HCT116 (cell line): ENCODE results near the gene FAM151A.

Experiments used
- POLR2A ChIP-seq: IDR thresholded peaks from 2 replicates; pipeline ENCODE4 v1.7.0; 2011; ENCODE audit warnings: borderline replicate concordance; ENCODE audit not compliant: insufficient read depth, insufficient read length; ENCODE audit errors: extremely low read depth
- POLR2AphosphoS5 ChIP-seq: IDR thresholded peaks from 2 replicates; pipeline ENCODE4 v1.6.1; 2011; ENCODE audit warnings: mild to moderate bottlenecking, low read depth, low read length, moderate library complexity
- RAD21 ChIP-seq: IDR thresholded peaks from 2 replicates; pipeline ENCODE4 v1.6.1; 2012; ENCODE audit warnings: low read depth, mild to moderate bottlenecking
- SP1 ChIP-seq: IDR thresholded peaks from 2 replicates; pipeline ENCODE4 v1.6.1; 2012; ENCODE audit warnings: low read depth
- TF ChIP-seq, protein P1 (sequence below): IDR thresholded peaks from 2 replicates; pipeline ENCODE4 v1.6.1; 2012
- TF ChIP-seq, protein P2 (sequence below), 3 experiments: fragments of 200-600 bp in 1 of 3; sonication (generic) in 1 of 3; IDR thresholded peaks in 2 of 3; conservative IDR thresholded peaks in 1 of 3; 2 replicates each; pipeline ENCODE4 v1.5.1; 2012 to 2017; ENCODE audit warnings: low read depth in 2 of 3, low read length in 2 of 3, antibody characterized with exemption in 1 of 3, borderline replicate concordance in 1 of 3, control low read depth in 1 of 3, mild to moderate bottlenecking in 1 of 3, mixed read lengths in 1 of 3, mixed run types in 1 of 3, moderate library complexity in 1 of 3; ENCODE audit not compliant: insufficient read depth in 1 of 3
- TF ChIP-seq, protein P3 (sequence below): IDR thresholded peaks from 2 replicates; pipeline ENCODE4 v1.6.1; 2012

DNA sequence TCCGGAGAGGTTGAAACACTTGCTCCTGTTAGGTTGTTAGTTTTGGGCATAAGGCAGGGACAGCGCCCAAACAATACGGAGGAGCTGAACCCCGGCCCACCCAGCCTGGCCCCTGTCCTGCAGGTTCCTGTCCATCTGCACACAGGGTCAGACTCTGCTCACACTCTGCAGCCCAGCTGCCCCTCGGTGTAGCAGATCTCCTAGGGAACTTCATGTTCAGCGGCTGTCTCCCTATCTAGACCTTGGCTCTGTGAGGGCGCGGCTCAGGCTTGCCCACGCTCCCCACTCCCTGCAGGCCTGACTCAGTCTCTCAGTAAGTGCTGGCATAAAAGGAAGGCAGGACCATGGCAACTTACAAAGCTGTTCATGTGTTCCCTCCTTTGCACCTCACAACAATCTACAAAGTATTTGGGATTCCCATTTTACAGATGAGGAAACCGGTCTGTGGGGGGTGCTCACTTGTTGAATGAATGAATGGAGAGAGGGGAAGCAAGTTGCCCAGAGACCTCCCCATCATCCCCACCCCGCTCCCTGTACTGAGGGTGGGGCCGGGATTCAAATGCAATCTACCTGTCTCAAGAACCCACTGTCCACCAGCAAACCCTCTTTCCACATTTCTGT, 49.1 kb downstream of the FAM151A start:
- no peak for TF ChIP-seq SP1
- TF ChIP-seq, protein P1, sequence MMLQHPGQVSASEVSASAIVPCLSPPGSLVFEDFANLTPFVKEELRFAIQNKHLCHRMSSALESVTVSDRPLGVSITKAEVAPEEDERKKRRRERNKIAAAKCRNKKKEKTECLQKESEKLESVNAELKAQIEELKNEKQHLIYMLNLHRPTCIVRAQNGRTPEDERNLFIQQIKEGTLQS, result no peak
- TF ChIP-seq POLR2A, result no peak
- no peak for TF ChIP-seq RAD21
- TF ChIP-seq, protein P2, sequence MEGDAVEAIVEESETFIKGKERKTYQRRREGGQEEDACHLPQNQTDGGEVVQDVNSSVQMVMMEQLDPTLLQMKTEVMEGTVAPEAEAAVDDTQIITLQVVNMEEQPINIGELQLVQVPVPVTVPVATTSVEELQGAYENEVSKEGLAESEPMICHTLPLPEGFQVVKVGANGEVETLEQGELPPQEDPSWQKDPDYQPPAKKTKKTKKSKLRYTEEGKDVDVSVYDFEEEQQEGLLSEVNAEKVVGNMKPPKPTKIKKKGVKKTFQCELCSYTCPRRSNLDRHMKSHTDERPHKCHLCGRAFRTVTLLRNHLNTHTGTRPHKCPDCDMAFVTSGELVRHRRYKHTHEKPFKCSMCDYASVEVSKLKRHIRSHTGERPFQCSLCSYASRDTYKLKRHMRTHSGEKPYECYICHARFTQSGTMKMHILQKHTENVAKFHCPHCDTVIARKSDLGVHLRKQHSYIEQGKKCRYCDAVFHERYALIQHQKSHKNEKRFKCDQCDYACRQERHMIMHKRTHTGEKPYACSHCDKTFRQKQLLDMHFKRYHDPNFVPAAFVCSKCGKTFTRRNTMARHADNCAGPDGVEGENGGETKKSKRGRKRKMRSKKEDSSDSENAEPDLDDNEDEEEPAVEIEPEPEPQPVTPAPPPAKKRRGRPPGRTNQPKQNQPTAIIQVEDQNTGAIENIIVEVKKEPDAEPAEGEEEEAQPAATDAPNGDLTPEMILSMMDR (IDR thresholded peaks at IDR 0.05 in 2 of 3, conservative IDR thresholded peaks at IDR 0.05 in 1 of 3; ENCODE audit: borderline replicate concordance in 1 of 3, insufficient read depth in 1 of 3, low read depth in 2 of 3, low read length in 2 of 3), result no peak
- no peak for TF ChIP-seq POLR2AphosphoS5
- TF ChIP-seq, protein P3, sequence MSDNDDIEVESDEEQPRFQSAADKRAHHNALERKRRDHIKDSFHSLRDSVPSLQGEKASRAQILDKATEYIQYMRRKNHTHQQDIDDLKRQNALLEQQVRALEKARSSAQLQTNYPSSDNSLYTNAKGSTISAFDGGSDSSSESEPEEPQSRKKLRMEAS, result no peak
